Tibial artery (tissue), 4 donors: ENCODE results near the gene PRMT5.

Experiments
- DNase-seq, 2 donors: peaks; one replicate each; pipeline ENCODE4 v3.0.0-alpha.2; 2019
- H3K27ac ChIP-seq, 2 donors: fragments of 200-600 bp; sonication (generic) in 1 of 2; 1 replicate in 1 of 2; 2 replicates in 1 of 2; pipeline ENCODE4 v1.5.1; 2018 to 2019; ENCODE audit warnings: mild to moderate bottlenecking in 1 of 2
- H3K27me3 ChIP-seq, 2 donors: fragments of 200-600 bp; sonication (generic) in 1 of 2; one replicate each; pipeline versions ENCODE4 v1.5.1 to v1.6.0; 2016 to 2019
- H3K36me3 ChIP-seq, 3 donors: fragments of 200-600 bp; sonication (generic) in 2 of 3; one replicate each; pipeline ENCODE4 v1.5.1; 2016 to 2019; ENCODE audit warnings: mild to moderate bottlenecking in 2 of 3
- H3K4me1 ChIP-seq, 4 donors: fragments of 200-600 bp; sonication (generic) in 2 of 4; 1 replicate in 3 of 4; 2 replicates in 1 of 4; pipeline ENCODE4 v1.5.1; 2016 to 2019
- H3K4me3 ChIP-seq, 2 donors: fragments of 200-600 bp; sonication (generic) in 1 of 2; 1 replicate in 1 of 2; 2 replicates in 1 of 2; pipeline ENCODE4 v1.5.1; 2018 to 2019; ENCODE audit warnings: mild to moderate bottlenecking in 2 of 2
- H3K9me3 ChIP-seq, 3 donors: fragments of 200-600 bp; sonication (generic) in 1 of 3; one replicate each; pipeline ENCODE4 v1.5.1; 2016 to 2019
- intact Hi-C: fragments of 100-400 bp; cut with DNase I; formaldehyde crosslinking; loops from one replicate; pipeline ENCODE4 v1.15.0; 2023; ENCODE audit warnings: low total_unique reads
- TF ChIP-seq, protein P1 (sequence below), 2 experiments: fragments of 200-600 bp in 1 of 2; fragments of 450-650 bp in 1 of 2; IDR thresholded peaks; one replicate each; pipeline ENCODE4 v1.5.1; 2017 to 2019; ENCODE audit warnings: antibody characterized with exemption in 2 of 2, mild to moderate bottlenecking in 1 of 2, moderate library complexity in 1 of 2

Gene PRMT5

GRCh38 chr14:22935156-22935555 is 6.0 kb upstream of the PRMT5 start:
- TF ChIP-seq, protein P1, sequence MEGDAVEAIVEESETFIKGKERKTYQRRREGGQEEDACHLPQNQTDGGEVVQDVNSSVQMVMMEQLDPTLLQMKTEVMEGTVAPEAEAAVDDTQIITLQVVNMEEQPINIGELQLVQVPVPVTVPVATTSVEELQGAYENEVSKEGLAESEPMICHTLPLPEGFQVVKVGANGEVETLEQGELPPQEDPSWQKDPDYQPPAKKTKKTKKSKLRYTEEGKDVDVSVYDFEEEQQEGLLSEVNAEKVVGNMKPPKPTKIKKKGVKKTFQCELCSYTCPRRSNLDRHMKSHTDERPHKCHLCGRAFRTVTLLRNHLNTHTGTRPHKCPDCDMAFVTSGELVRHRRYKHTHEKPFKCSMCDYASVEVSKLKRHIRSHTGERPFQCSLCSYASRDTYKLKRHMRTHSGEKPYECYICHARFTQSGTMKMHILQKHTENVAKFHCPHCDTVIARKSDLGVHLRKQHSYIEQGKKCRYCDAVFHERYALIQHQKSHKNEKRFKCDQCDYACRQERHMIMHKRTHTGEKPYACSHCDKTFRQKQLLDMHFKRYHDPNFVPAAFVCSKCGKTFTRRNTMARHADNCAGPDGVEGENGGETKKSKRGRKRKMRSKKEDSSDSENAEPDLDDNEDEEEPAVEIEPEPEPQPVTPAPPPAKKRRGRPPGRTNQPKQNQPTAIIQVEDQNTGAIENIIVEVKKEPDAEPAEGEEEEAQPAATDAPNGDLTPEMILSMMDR (IDR thresholded peaks at IDR 0.05): no peak
- Histone ChIP-seq H3K4me1 (peaks cover 0 to 7% (median 2%) of the 10 kb centered on the region in 4 donors), H3K27ac (no peak overlapping the region), H3K4me3 (no peak overlapping the region), H3K9me3 (no peaks in the 10 kb centered on the region), H3K36me3 (no peaks in the 10 kb centered on the region), H3K27me3 (no peaks in the 10 kb centered on the region)
- no peak for DNase-seq
- intact Hi-C loops: no loop called here

- DNase-seq: peak in 1 of 2 donors; percentile 11
- H3K36me3 ChIP-seq: no peaks in the 10 kb centered on the region
- TF ChIP-seq, protein P1 (IDR thresholded peaks at IDR 0.05): no peak
- H3K4me1 ChIP-seq: peaks cover 0 to 22% (median 15%) of the 10 kb centered on the region in 4 donors
- H3K9me3 ChIP-seq: no peaks in the 10 kb centered on the region
- no peak overlapping the region for H3K27ac ChIP-seq
- no peak overlapping the region for H3K4me3 ChIP-seq
- intact Hi-C loops: no loop called here
- H3K27me3 ChIP-seq: no peaks in the 10 kb centered on the region
Measured at GRCh38 chr14:22932146-22932545, 3.0 kb upstream of the PRMT5 start.

DNA sequence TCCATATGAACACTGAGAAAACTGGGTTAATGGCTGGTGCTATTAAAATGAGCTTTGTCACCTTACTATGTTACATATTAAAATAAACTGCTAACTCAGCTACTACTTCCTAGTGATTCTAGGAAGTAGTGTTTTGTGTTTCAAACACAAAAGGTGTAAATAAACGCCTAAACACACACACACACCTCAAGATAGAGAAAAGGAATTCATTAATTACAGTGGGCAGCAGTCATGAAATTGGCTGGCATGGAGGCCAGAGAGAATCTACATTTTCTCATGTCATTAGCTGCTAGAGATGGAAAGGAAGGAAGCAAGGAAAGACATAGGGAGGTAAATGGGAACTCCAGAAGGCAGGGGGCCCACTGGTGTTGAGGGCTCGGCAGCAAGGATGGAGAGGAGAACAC is 787 bp upstream of the PRMT5 start:
- H3K4me3 ChIP-seq: peak overlapping the region; percentile 86 to 92

GRCh38 chr14:22928237-22929103 is 706 bp downstream of the PRMT5 start:
- no peaks in the 10 kb centered on the region for H3K9me3 ChIP-seq
- intact Hi-C loops: no loop called here

More for the DNA sequence above, 787 bp upstream of the PRMT5 start:
- Histone ChIP-seq H3K9me3 (no peaks in the 10 kb centered on the region), H3K27me3 (no peaks in the 10 kb centered on the region), H3K36me3 (peaks cover 8 to 17% (median 8%) of the 10 kb centered on the region in 3 donors), H3K4me1 (peaks cover 0 to 22% (median 15%) of the 10 kb centered on the region in 4 donors), H3K27ac (peak overlapping the region; percentile 83 to 84)
- DNase-seq: no peak
- intact Hi-C loops: no loop called here
- TF ChIP-seq, protein P1 (IDR thresholded peaks at IDR 0.05): no peak

GRCh38 chr14:22926316-22926715 is 2.9 kb downstream of the PRMT5 start:
- intact Hi-C loops: no loop called here
- TF ChIP-seq, protein P1 (IDR thresholded peaks at IDR 0.05): no peak
- H3K36me3 ChIP-seq: peaks cover 31 to 53% (median 39%) of the 10 kb centered on the region in 3 donors
- peaks cover 0 to 22% (median 15%) of the 10 kb centered on the region in 4 donors for H3K4me1 ChIP-seq
- DNase-seq: peak in 1 of 2 donors; percentile 10
- H3K4me3 ChIP-seq: no peak overlapping the region
- H3K27me3 ChIP-seq: no peaks in the 10 kb centered on the region
- no peaks in the 10 kb centered on the region for H3K9me3 ChIP-seq
- H3K27ac ChIP-seq: no peak overlapping the region

More at GRCh38 chr14:22928237-22929103, 706 bp downstream of the PRMT5 start:
- Histone ChIP-seq H3K27me3 (no peaks in the 10 kb centered on the region), H3K4me1 (peaks cover 0 to 22% (median 15%) of the 10 kb centered on the region in 4 donors), H3K36me3 (peaks cover 21 to 32% (median 23%) of the 10 kb centered on the region in 3 donors), H3K4me3 (peak overlapping the region; percentile 86 to 92), H3K27ac (peak overlapping the region; percentile 93 to 95)
- TF ChIP-seq, protein P1 (IDR thresholded peaks at IDR 0.05): no peak
- peak in 1 of 2 donors; percentile 61 for DNase-seq
